ENCODE data around the gene ENAH. TPM values are rescaled to one million over a fixed set of nuclear protein-coding genes. Genes with fewer than 3 reads are reported as not detected.

The ENAH gene
- total RNA-seq, 2 donors from 2014 or later, result 43.5 to 63.7 TPM

- H3K4me1 ChIP-seq, result no peaks in the 10 kb centered on the region
- DNase-seq, result no peak
- no peak overlapping the region for H3K9ac ChIP-seq (ENCODE audit: low read depth in 2 of 2, low read length in 2 of 2)
- H3K27ac ChIP-seq, result no peak overlapping the region
- H3K27me3 ChIP-seq, result no peaks in the 10 kb centered on the region
- TF ChIP-seq CTCF (IDR thresholded peaks at IDR 0.05), result no peak
- intact Hi-C loops (cut with DNase I), result no loop called here
- no peak overlapping the region for H3K4me3 ChIP-seq
- H3K36me3 ChIP-seq, result no peaks in the 10 kb centered on the region
- H3K9me3 ChIP-seq, result no peaks in the 10 kb centered on the region
These were observed 115.2 kb downstream of the ENAH start for GRCh38 chr1:225537554-225538251.

GRCh38 chr1:225535280-225535679 lies 117.6 kb downstream of the ENAH start:
- Histone ChIP-seq H3K27ac (no peak overlapping the region), H3K4me1 (no peaks in the 10 kb centered on the region), H3K9ac (ENCODE audit: low read depth in 2 of 2, low read length in 2 of 2) (no peak overlapping the region), H3K9me3 (no peaks in the 10 kb centered on the region), H3K36me3 (no peaks in the 10 kb centered on the region), H3K27me3 (no peaks in the 10 kb centered on the region), H3K4me3 (no peak overlapping the region)
- DNase-seq, result no peak
- intact Hi-C loops (cut with DNase I), result no loop called here
- no peak for TF ChIP-seq CTCF (IDR thresholded peaks at IDR 0.05)

- no peak for TF ChIP-seq CTCF (IDR thresholded peaks at IDR 0.05)
These were observed 118.2 kb downstream of the ENAH start for GRCh38 chr1:225534772-225535171.

GRCh38 chr1:225534135-225534534 lies 118.8 kb downstream of the ENAH start:
- Histone ChIP-seq H3K27ac (no peak overlapping the region), H3K27me3 (no peaks in the 10 kb centered on the region), H3K4me1 (no peaks in the 10 kb centered on the region), H3K4me3 (no peak overlapping the region), H3K36me3 (no peaks in the 10 kb centered on the region), H3K9ac (ENCODE audit: low read depth in 2 of 2, low read length in 2 of 2) (no peak overlapping the region), H3K9me3 (no peaks in the 10 kb centered on the region)
- no peak for TF ChIP-seq CTCF (IDR thresholded peaks at IDR 0.05)
- intact Hi-C loops (cut with DNase I), result no loop called here
- DNase-seq, result no peak

More at GRCh38 chr1:225534772-225535171, 118.2 kb downstream of the ENAH start:
- Histone ChIP-seq H3K4me1 (no peaks in the 10 kb centered on the region), H3K27me3 (no peaks in the 10 kb centered on the region), H3K36me3 (no peaks in the 10 kb centered on the region), H3K9ac (ENCODE audit: low read depth in 2 of 2, low read length in 2 of 2) (no peak overlapping the region), H3K4me3 (no peak overlapping the region), H3K27ac (no peak overlapping the region), H3K9me3 (no peaks in the 10 kb centered on the region)
- DNase-seq, result no peak
- intact Hi-C loops (cut with DNase I), result no loop called here

GRCh38 chr1:225533238-225533637 lies 119.7 kb downstream of the ENAH start:
- no peak for TF ChIP-seq CTCF (IDR thresholded peaks at IDR 0.05)
- H3K27ac ChIP-seq, result peak overlapping the region; percentile 6
- no peaks in the 10 kb centered on the region for H3K27me3 ChIP-seq
- intact Hi-C loops (cut with DNase I), result no loop called here
- no peaks in the 10 kb centered on the region for H3K4me1 ChIP-seq
- H3K9ac ChIP-seq (ENCODE audit: low read depth in 2 of 2, low read length in 2 of 2), result no peak overlapping the region
- H3K36me3 ChIP-seq, result no peaks in the 10 kb centered on the region
- H3K9me3 ChIP-seq, result no peaks in the 10 kb centered on the region
- DNase-seq, result no peak
- H3K4me3 ChIP-seq, result no peak overlapping the region

All from colonic mucosa (tissue), 4 donors.